Measurements from ENCODE around the gene SLC35A5.

- TF ChIP-seq CTCF (IDR thresholded peaks at IDR 0.05) (no peak), POLR2A (IDR thresholded peaks at IDR 0.05) (no peak)
Observed at GRCh38 chr3:112597945-112598344, 36.1 kb downstream of the SLC35A5 start.

Measured in uterus (tissue), 2 donors.